ENCODE measurements around the gene BRD4.
"Not testable (repeated sequence)": the region's sequence is repeated elsewhere in the genome, so short reads cannot be mapped to it uniquely, and the experiment has no call there.

BRD4 gene

GRCh38 chr19:15360015-15360414, 27.7 kb upstream of the BRD4 start:
- not testable (repeated sequence) for DNase-seq (ENCODE audit: low spot score)

GRCh38 chr19:15358918-15359317, 26.6 kb upstream of the BRD4 start:
- DNase-seq (ENCODE audit: low spot score) = no peak

GRCh38 chr19:15357906-15358305, 25.6 kb upstream of the BRD4 start:
- DNase-seq (ENCODE audit: low spot score) = no peak

- no peak for DNase-seq (ENCODE audit: low spot score)
These were observed 22.4 kb upstream of the BRD4 start for GRCh38 chr19:15354566-15355296.

GRCh38 chr19:15353908-15354307, 21.6 kb upstream of the BRD4 start:
- no peak for DNase-seq (ENCODE audit: low spot score)

- not testable (repeated sequence) for DNase-seq (ENCODE audit: low spot score)
These were observed 20.2 kb upstream of the BRD4 start for GRCh38 chr19:15352535-15352934.

GRCh38 chr19:15341328-15341727, 9.0 kb upstream of the BRD4 start:
- DNase-seq (ENCODE audit: low spot score) = not testable (repeated sequence)

GRCh38 chr19:15340086-15340485, 7.7 kb upstream of the BRD4 start:
- no peak for DNase-seq (ENCODE audit: low spot score)

GRCh38 chr19:15337202-15337601, 4.9 kb upstream of the BRD4 start:
- DNase-seq (ENCODE audit: low spot score) = no peak

GRCh38 chr19:15335992-15336391, 3.7 kb upstream of the BRD4 start:
- DNase-seq (ENCODE audit: low spot score) = not testable (repeated sequence)

- DNase-seq (ENCODE audit: low spot score) = peak; percentile 89
These were observed 674 bp downstream of the BRD4 start for GRCh38 chr19:15331419-15332310.

- no peak for DNase-seq (ENCODE audit: low spot score)
These were observed 1.4 kb downstream of the BRD4 start for GRCh38 chr19:15330801-15331418.

- no peak for DNase-seq (ENCODE audit: low spot score)
These were observed 4.0 kb downstream of the BRD4 start for GRCh38 chr19:15328312-15328711.

GRCh38 chr19:15324791-15325519, 7.4 kb downstream of the BRD4 start:
- peak; percentile 80 for DNase-seq (ENCODE audit: low spot score)

- DNase-seq (ENCODE audit: low spot score) = no peak
These were observed 8.7 kb downstream of the BRD4 start for GRCh38 chr19:15323496-15324235.

GRCh38 chr19:15321739-15322138, 10.6 kb downstream of the BRD4 start:
- no peak for DNase-seq (ENCODE audit: low spot score)

- no peak for DNase-seq (ENCODE audit: low spot score)
These were observed 12.2 kb downstream of the BRD4 start for GRCh38 chr19:15320116-15320515.

- DNase-seq (ENCODE audit: low spot score) = no peak
These were observed 14.1 kb downstream of the BRD4 start for GRCh38 chr19:15318241-15318691.

- DNase-seq (ENCODE audit: low spot score) = no peak
These were observed 14.8 kb downstream of the BRD4 start for GRCh38 chr19:15317392-15318071.

GRCh38 chr19:15316498-15316897, 15.8 kb downstream of the BRD4 start:
- DNase-seq (ENCODE audit: low spot score) = no peak

GRCh38 chr19:15315101-15315500, 17.2 kb downstream of the BRD4 start:
- no peak for DNase-seq (ENCODE audit: low spot score)

Measured in D341Med (cell line).